PC-9 (cell line): Measurements from ENCODE around the gene LRRC32. TPM values are rescaled to one million over a fixed set of nuclear protein-coding genes. Genes with fewer than 3 reads are reported as not detected.

Source experiments
- BruUV-seq: library from RNA; stranded (reverse); fragments of 400-500 nt; replicated peaks from 2 replicates; lab custom pipeline; 2021; lab: Mats Ljungman, UMichigan
- CTCF ChIA-PET: fragments of 300-600 bp; sonication (Branson Sonifier 250); formaldehyde crosslinking; loops from one replicate; lab custom pipeline; 2022; ENCODE audit warnings: antibody characterized with exemption; lab: Charles Lee
- POLR2A ChIA-PET: fragments of 300-600 bp; sonication (Branson Sonifier 250); formaldehyde crosslinking; loops from one replicate; lab custom pipeline; 2022; ENCODE audit warnings: antibody characterized with exemption; ENCODE audit not compliant: unreplicated experiment; lab: Charles Lee
- DNase-seq, 2 experiments: peaks; one replicate each; pipeline versions ENCODE4 v3.0.0 to v3.0.0-alpha.2; 2015 to 2022; ENCODE audit warnings: mixed read lengths in 1 of 2
- H2AFZ ChIP-seq: fragments of 200-600 bp; sonication (generic); 2 replicates; pipeline ENCODE4 v1.8.1; 2017; ENCODE audit warnings: antibody characterized with exemption
- H3F3A ChIP-seq: fragments of 200-600 bp; sonication (generic); 2 replicates; pipeline ENCODE4 v1.8.1; 2017; ENCODE audit warnings: antibody characterized with exemption, mild to moderate bottlenecking, low read depth; ENCODE audit not compliant: insufficient read depth
- H3K27ac ChIP-seq: fragments of 200-600 bp; sonication (generic); 2 replicates; pipeline ENCODE4 v1.6.1; 2016; ENCODE audit warnings: mixed run types
- H3K27me3 ChIP-seq: fragments of 200-600 bp; sonication (generic); 2 replicates; pipeline ENCODE4 v1.6.1; 2016; ENCODE audit warnings: low read depth, mixed run types; ENCODE audit not compliant: insufficient read depth
- H3K36me3 ChIP-seq: fragments of 200-600 bp; sonication (generic); 2 replicates; pipeline ENCODE4 v1.6.1; 2016; ENCODE audit warnings: low read depth, mixed run types
- H3K4me1 ChIP-seq: fragments of 200-600 bp; sonication (generic); replicated peaks from 2 replicates; pipeline ENCODE4 v1.6.1; 2016; ENCODE audit warnings: mixed run types; ENCODE audit not compliant: insufficient read depth
- H3K4me2 ChIP-seq: fragments of 200-600 bp; sonication (generic); 2 replicates; pipeline ENCODE4 v1.6.1; 2017; ENCODE audit warnings: mixed run types
- H3K4me3 ChIP-seq: fragments of 200-600 bp; sonication (generic); 2 replicates; pipeline ENCODE4 v1.6.1; 2016; ENCODE audit warnings: mixed run types
- H3K79me2 ChIP-seq: fragments of 200-600 bp; sonication (generic); 2 replicates; pipeline ENCODE4 v1.6.1; 2017; ENCODE audit warnings: low read depth, mixed run types
- H3K9me2 ChIP-seq: fragments of 200-600 bp; sonication (generic); 2 replicates; pipeline ENCODE4 v1.8.1; 2017; ENCODE audit warnings: mild to moderate bottlenecking; ENCODE audit not compliant: insufficient read depth
- H3K9me3 ChIP-seq: fragments of 200-600 bp; sonication (generic); 2 replicates; pipeline ENCODE4 v1.8.1; 2016; ENCODE audit warnings: low read depth; ENCODE audit not compliant: insufficient read depth
- H4K20me1 ChIP-seq: fragments of 200-600 bp; sonication (generic); 2 replicates; pipeline ENCODE4 v1.8.1; 2017; ENCODE audit not compliant: insufficient read depth
- CTCF ChIP-seq: fragments of 200-600 bp; sonication (generic); conservative IDR thresholded peaks from 2 replicates; pipeline ENCODE4 v1.6.1; 2017; ENCODE audit warnings: mixed run types, antibody characterized with exemption, mild to moderate bottlenecking, moderate library complexity
- EZH2 ChIP-seq: fragments of 200-600 bp; sonication (generic); IDR thresholded peaks from 2 replicates; pipeline ENCODE4 v1.8.0; 2017; ENCODE audit warnings: antibody characterized with exemption, low read depth
- intact Hi-C: fragments of 100-400 bp; cut with micrococcal nuclease; formaldehyde crosslinking; loops from one replicate; pipeline ENCODE4 v1.10.0; 2022; ENCODE audit not compliant: unreplicated experiment
- total RNA-seq: library from RNA; stranded (reverse); gene quantifications from 2 replicates; pipeline ENCODE4 v1.2.3, GENCODE V29; 2021

Gene LRRC32
- total RNA-seq, 1 experiment from 2014 or later = not detected

DNA sequence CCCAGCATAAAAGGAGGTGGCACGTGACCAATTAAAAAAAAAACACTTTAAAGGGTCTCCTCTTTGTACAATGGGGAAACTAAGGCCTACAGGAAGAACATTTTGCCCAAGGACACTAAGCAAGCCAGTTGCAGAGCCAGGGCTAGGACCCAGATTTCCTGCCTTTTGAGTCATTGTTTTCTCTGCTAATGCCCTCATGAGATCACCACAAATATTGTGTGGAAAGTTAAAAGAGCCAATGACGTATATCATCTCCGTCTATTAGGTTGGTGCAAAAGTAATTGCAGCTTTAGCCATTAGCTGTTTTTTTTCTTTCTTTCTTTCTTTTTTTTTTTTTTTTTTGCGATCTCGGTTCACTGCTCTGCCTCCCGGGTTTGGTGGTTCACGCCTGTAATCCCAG is 24.1 kb upstream of the LRRC32 start:
- intact Hi-C loops = no loop called here
- ChIA-PET CTCF (no interaction called here), POLR2A (no interaction called here)
- no TSS peak for BruUV-seq
- H3K36me3 ChIP-seq = no peaks in the 10 kb centered on the region
- no peak overlapping the region for H3K4me2 ChIP-seq
- peaks cover 5% of the 10 kb centered on the region for H3K4me1 ChIP-seq
- no peaks in the 10 kb centered on the region for H3K9me3 ChIP-seq
- no peaks in the 10 kb centered on the region for H4K20me1 ChIP-seq
- no peak for DNase-seq
- H3K9me2 ChIP-seq = no peaks in the 10 kb centered on the region
- H3K27me3 ChIP-seq = no peaks in the 10 kb centered on the region
- no peaks in the 10 kb centered on the region for H3K79me2 ChIP-seq
- H3K4me3 ChIP-seq = no peak overlapping the region
- no peak overlapping the region for H3K27ac ChIP-seq
- H3F3A ChIP-seq = peaks cover 7% of the 10 kb centered on the region; the same call in 1 of the 2 replicates
- TF ChIP-seq CTCF = no peak
- no peak for TF ChIP-seq EZH2
- H2AFZ ChIP-seq = no peak overlapping the region

- Histone ChIP-seq H3K79me2 (no peaks in the 10 kb centered on the region), H3K9me2 (no peaks in the 10 kb centered on the region), H3K36me3 (no peaks in the 10 kb centered on the region), H3F3A (no peaks in the 10 kb centered on the region), H3K27ac (no peak overlapping the region), H3K4me2 (no peak overlapping the region), H2AFZ (no peak overlapping the region), H3K4me1 (no peaks in the 10 kb centered on the region), H3K9me3 (no peaks in the 10 kb centered on the region), H3K4me3 (no peak overlapping the region), H4K20me1 (no peaks in the 10 kb centered on the region), H3K27me3 (no peaks in the 10 kb centered on the region)
- BruUV-seq = no TSS peak
- no peak for DNase-seq
- TF ChIP-seq CTCF = no peak
- TF ChIP-seq EZH2 = no peak
- CTCF ChIA-PET = no interaction called here
- intact Hi-C loops = no loop called here
- POLR2A ChIA-PET = no interaction called here
Observed at GRCh38 chr11:76693806-76694205, 23.3 kb upstream of the LRRC32 start.

- Histone ChIP-seq H3K4me3 (no peak overlapping the region), H2AFZ (no peak overlapping the region), H3K9me3 (no peaks in the 10 kb centered on the region), H3F3A (no peaks in the 10 kb centered on the region), H3K79me2 (no peaks in the 10 kb centered on the region), H3K9me2 (no peaks in the 10 kb centered on the region), H3K4me2 (no peak overlapping the region), H3K4me1 (no peaks in the 10 kb centered on the region), H3K36me3 (no peaks in the 10 kb centered on the region), H4K20me1 (no peaks in the 10 kb centered on the region), H3K27me3 (no peaks in the 10 kb centered on the region), H3K27ac (no peak overlapping the region)
- TF ChIP-seq EZH2 (no peak), CTCF (no peak)
- no TSS peak for BruUV-seq
- CTCF ChIA-PET = interaction anchor here (0.6 kb wide), 1 partner anchor 13 kb away, joined by 9 read pairs; no protein-coding TSS in a partner anchor
- no peak for DNase-seq
- intact Hi-C loops = no loop called here
- POLR2A ChIA-PET = no interaction called here
Observed at GRCh38 chr11:76692956-76693355, 22.4 kb upstream of the LRRC32 start.
